Suprapubic skin (tissue), 4 donors: ENCODE results near the gene ACSL5. TPM values are rescaled to one million over a fixed set of nuclear protein-coding genes. Genes with fewer than 3 reads are reported as not detected.

Experiments
- DNase-seq, 2 donors: peaks; one replicate each; pipeline ENCODE4 v3.0.0-alpha.2; 2019; ENCODE audit warnings: low spot score in 2 of 2
- H3K27ac ChIP-seq: fragments of 200-600 bp; sonication (generic); one replicate; pipeline ENCODE4 v1.5.1; 2019
- H3K27me3 ChIP-seq: fragments of 200-600 bp; sonication (generic); one replicate; pipeline ENCODE4 v1.5.1; 2019
- H3K36me3 ChIP-seq: fragments of 200-600 bp; sonication (generic); one replicate; pipeline ENCODE4 v1.5.1; 2019
- H3K4me1 ChIP-seq: fragments of 200-600 bp; sonication (generic); one replicate; pipeline ENCODE4 v1.5.1; 2019
- H3K4me3 ChIP-seq: fragments of 200-600 bp; sonication (generic); one replicate; pipeline ENCODE4 v1.5.1; 2019; ENCODE audit warnings: mild to moderate bottlenecking
- H3K9me3 ChIP-seq: fragments of 200-600 bp; sonication (generic); one replicate; pipeline ENCODE4 v1.5.1; 2019
- EP300 ChIP-seq: sonication (generic); formaldehyde crosslinking; IDR thresholded peaks from one replicate; pipeline ENCODE4 v1.6.1; 2017; ENCODE audit warnings: antibody characterized with exemption
- POLR2A ChIP-seq, 2 donors: fragments of 450-650 bp; IDR thresholded peaks; one replicate each; pipeline ENCODE4 v1.6.1; 2017; ENCODE audit warnings: antibody characterized with exemption in 2 of 2, mild to moderate bottlenecking in 2 of 2, moderate library complexity in 2 of 2
- POLR2AphosphoS5 ChIP-seq, 3 donors: sonication (generic); formaldehyde crosslinking; IDR thresholded peaks; one replicate each; pipeline ENCODE4 v1.6.1; 2017; ENCODE audit warnings: antibody characterized with exemption in 3 of 3
- WGBS: methylation state at CpG from one replicate; pipeline ENCODE4 v1.1.5; 2018; 5-methylcytosine and 5-hydroxymethylcytosine counted together
- total RNA-seq, 4 donors: library from RNA; depleted of rRNA; stranded (reverse); fragments of >200 nt; gene quantifications; one replicate each; pipeline ENCODE4 v1.1.0, GENCODE V29; 2016
- TF ChIP-seq, protein P1 (sequence below), 2 donors: fragments of 200-600 bp in 1 of 2; fragments of 450-650 bp in 1 of 2; sonication (generic) in 1 of 2; IDR thresholded peaks; one replicate each; pipeline ENCODE4 v1.5.1; 2016 to 2019; ENCODE audit warnings: antibody characterized with exemption in 2 of 2, mild to moderate bottlenecking in 1 of 2, moderate library complexity in 1 of 2

ACSL5 gene
- total RNA-seq, 4 donors from 2014 or later: 3.8 to 6.5 (median 5.0) TPM

GRCh38 chr10:112345743-112346142, 28.2 kb upstream of the ACSL5 start:
- no peaks in the 10 kb centered on the region for H3K36me3 ChIP-seq
- no peaks in the 10 kb centered on the region for H3K9me3 ChIP-seq
- H3K4me3 ChIP-seq: no peak overlapping the region
- H3K27me3 ChIP-seq: no peaks in the 10 kb centered on the region
- H3K4me1 ChIP-seq: no peaks in the 10 kb centered on the region
- whole genome bisulfite sequencing: 91% methylated on average over 9 of the region's 9 CpGs
- DNase-seq: no peak
- H3K27ac ChIP-seq: no peak overlapping the region
- TF ChIP-seq EP300: no peak
- TF ChIP-seq POLR2A (IDR thresholded peaks at IDR 0.05): no peak
- TF ChIP-seq POLR2AphosphoS5 (IDR thresholded peaks at IDR 0.05): no peak
- TF ChIP-seq, protein P1, sequence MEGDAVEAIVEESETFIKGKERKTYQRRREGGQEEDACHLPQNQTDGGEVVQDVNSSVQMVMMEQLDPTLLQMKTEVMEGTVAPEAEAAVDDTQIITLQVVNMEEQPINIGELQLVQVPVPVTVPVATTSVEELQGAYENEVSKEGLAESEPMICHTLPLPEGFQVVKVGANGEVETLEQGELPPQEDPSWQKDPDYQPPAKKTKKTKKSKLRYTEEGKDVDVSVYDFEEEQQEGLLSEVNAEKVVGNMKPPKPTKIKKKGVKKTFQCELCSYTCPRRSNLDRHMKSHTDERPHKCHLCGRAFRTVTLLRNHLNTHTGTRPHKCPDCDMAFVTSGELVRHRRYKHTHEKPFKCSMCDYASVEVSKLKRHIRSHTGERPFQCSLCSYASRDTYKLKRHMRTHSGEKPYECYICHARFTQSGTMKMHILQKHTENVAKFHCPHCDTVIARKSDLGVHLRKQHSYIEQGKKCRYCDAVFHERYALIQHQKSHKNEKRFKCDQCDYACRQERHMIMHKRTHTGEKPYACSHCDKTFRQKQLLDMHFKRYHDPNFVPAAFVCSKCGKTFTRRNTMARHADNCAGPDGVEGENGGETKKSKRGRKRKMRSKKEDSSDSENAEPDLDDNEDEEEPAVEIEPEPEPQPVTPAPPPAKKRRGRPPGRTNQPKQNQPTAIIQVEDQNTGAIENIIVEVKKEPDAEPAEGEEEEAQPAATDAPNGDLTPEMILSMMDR (IDR thresholded peaks at IDR 0.05): no peak

DNA sequence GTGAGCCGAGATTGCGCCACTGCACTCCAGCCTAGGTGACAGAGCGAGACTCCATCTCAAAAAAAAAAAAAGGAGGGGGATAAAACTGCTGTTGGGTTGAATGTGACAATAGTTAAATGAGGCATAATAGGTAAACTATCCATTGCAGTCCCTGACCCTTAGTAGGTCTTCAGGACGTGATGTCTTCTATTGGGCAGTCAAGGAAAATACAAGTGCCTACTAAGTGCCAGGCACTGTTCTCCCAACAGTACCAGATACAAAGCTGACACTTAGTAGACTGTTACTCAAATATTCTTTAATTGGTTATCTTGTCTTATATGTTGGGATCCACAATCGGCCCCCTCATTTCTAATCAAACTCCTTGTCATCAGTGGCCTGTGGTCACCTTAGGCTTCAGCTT, 27.1 kb upstream of the ACSL5 start:
- 80% methylated on average over 5 of the region's 5 CpGs for WGBS
- no peak for DNase-seq
- no peaks in the 10 kb centered on the region for H3K27me3 ChIP-seq

DNA sequence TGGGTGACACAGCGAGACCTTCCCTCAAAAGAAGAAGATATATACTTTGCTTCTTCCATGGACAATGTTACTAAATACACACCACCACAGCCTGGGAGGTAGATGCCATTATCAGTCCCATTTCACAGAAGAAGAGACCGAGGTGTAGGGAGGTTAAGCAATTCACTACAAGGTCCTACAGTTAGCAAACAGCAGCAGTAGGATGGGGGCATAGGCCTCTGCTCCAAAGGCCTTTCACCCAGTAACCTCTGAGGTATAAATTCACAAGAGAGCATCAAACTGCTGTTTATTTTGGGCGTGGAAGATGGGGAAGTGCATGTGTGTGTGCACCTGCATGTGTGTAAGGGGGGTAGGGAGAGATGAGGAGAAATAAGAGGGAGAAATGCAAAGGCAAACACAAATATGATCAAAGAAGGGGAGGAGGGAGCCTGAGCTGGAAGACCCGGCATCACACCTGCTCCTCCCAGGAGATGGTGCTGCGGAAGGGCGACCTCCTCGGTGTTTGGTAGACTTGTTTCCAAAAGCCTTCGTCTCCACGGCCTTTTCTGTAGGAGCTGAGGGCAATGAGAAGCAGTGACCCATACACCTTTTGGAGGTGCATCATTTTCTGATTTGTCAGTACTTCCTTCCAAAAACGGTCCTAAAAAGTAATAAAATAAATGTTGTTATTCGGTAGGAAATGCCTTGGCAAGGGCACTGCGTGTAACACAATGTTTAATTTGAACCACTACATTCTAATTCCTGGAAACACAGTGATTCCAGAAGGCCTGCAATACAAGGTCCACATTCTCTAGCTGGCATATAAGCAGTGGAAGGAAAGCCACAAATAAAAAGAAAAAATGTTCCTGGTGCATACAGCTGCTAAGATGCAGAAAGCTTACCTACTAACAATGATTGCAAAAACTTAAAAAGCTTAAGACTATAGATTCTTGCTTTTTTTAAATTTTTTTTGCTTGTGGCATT, 25.9 kb upstream of the ACSL5 start:
- WGBS: 76% methylated on average over 12 of the region's 12 CpGs
- no peaks in the 10 kb centered on the region for H3K4me1 ChIP-seq
- H3K9me3 ChIP-seq: no peaks in the 10 kb centered on the region
- H3K36me3 ChIP-seq: no peaks in the 10 kb centered on the region
- H3K27ac ChIP-seq: no peak overlapping the region
- H3K27me3 ChIP-seq: no peaks in the 10 kb centered on the region
- DNase-seq: no peak
- TF ChIP-seq POLR2AphosphoS5 (IDR thresholded peaks at IDR 0.05): no peak
- TF ChIP-seq, protein P1 (IDR thresholded peaks at IDR 0.05): no peak
- no peak for TF ChIP-seq POLR2A (IDR thresholded peaks at IDR 0.05)
- no peak for TF ChIP-seq EP300
- no peak overlapping the region for H3K4me3 ChIP-seq

More for the DNA sequence above, 27.1 kb upstream of the ACSL5 start:
- H3K36me3 ChIP-seq: no peaks in the 10 kb centered on the region
- H3K4me3 ChIP-seq: no peak overlapping the region
- no peak overlapping the region for H3K27ac ChIP-seq
- TF ChIP-seq POLR2A (IDR thresholded peaks at IDR 0.05) (no peak), EP300 (no peak), POLR2AphosphoS5 (IDR thresholded peaks at IDR 0.05) (no peak)
- TF ChIP-seq, protein P1 (IDR thresholded peaks at IDR 0.05): no peak
- H3K9me3 ChIP-seq: no peaks in the 10 kb centered on the region
- no peaks in the 10 kb centered on the region for H3K4me1 ChIP-seq

GRCh38 chr10:112348759-112349158, 25.2 kb upstream of the ACSL5 start:
- Histone ChIP-seq H3K27me3 (no peaks in the 10 kb centered on the region), H3K36me3 (no peaks in the 10 kb centered on the region), H3K4me3 (no peak overlapping the region), H3K27ac (no peak overlapping the region), H3K9me3 (no peaks in the 10 kb centered on the region), H3K4me1 (no peaks in the 10 kb centered on the region)
- 34% methylated on average over 1 of the region's 1 CpG for WGBS
- DNase-seq: no peak
- no peak for TF ChIP-seq EP300
- no peak for TF ChIP-seq POLR2AphosphoS5 (IDR thresholded peaks at IDR 0.05)
- TF ChIP-seq, protein P1 (IDR thresholded peaks at IDR 0.05): no peak
- no peak for TF ChIP-seq POLR2A (IDR thresholded peaks at IDR 0.05)

DNA sequence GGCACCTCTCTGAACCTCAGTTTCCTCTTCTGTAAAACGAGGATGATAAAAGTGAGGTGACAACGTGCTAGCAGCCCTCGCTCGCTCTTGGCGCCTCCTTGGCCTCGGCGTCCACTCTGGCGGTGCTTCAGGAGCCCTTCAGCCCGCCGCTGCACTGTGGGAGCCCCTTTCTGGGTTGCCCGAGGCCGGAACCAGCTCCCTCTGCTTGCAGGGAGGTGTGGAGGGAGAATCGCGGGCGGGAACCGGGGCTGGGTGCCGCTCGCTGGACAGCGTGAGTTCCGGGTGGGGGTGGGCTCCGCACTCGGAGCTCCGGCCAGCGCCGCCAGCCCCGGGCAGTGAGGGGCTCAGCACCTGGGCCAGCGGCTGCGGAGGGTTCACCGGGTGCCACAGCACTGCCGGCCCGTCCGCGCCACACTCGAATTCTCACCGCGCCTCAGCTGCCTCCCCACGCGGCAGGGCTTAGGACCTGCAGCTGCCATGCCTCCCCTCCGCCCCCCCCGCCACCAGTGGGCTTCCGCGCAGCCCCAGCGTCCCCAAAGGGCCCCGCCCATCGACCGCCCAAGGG, 24.3 kb upstream of the ACSL5 start:
- Histone ChIP-seq H3K4me1 (no peaks in the 10 kb centered on the region), H3K4me3 (no peak overlapping the region), H3K9me3 (no peaks in the 10 kb centered on the region), H3K27ac (no peak overlapping the region), H3K36me3 (no peaks in the 10 kb centered on the region), H3K27me3 (no peaks in the 10 kb centered on the region)
- no peak for DNase-seq
- no peak for TF ChIP-seq POLR2A (IDR thresholded peaks at IDR 0.05)
- TF ChIP-seq POLR2AphosphoS5 (IDR thresholded peaks at IDR 0.05): no peak
- TF ChIP-seq, protein P1 (IDR thresholded peaks at IDR 0.05): no peak
- TF ChIP-seq EP300: no peak
- WGBS: 92% methylated on average over 10 of the region's 46 CpGs
